NK-92 (cell line): ENCODE measurements around the gene NAV2.

ENCODE experiments used
- DNase-seq: peaks from one replicate; lab custom pipeline; 2025; ENCODE audit not compliant: unreplicated experiment; lab: John Stamatoyannopoulos, UW

NAV2 gene

GRCh38 chr11:19683862-19684491 is 28.7 kb upstream of the NAV2 start:
- no peak for DNase-seq

- no peak for DNase-seq
Measured at GRCh38 chr11:19686234-19686633, 26.4 kb upstream of the NAV2 start.

GRCh38 chr11:19687392-19687791 is 25.2 kb upstream of the NAV2 start:
- no peak for DNase-seq

GRCh38 chr11:19689281-19690000 is 23.2 kb upstream of the NAV2 start:
- DNase-seq, result no peak

GRCh38 chr11:19690885-19691284 is 21.8 kb upstream of the NAV2 start:
- DNase-seq, result no peak

GRCh38 chr11:19691815-19692500 is 20.7 kb upstream of the NAV2 start:
- DNase-seq, result no peak

GRCh38 chr11:19693146-19693545 is 19.5 kb upstream of the NAV2 start:
- DNase-seq, result no peak

GRCh38 chr11:19694796-19695345 is 17.8 kb upstream of the NAV2 start:
- DNase-seq, result no peak

- DNase-seq, result no peak
Measured at GRCh38 chr11:19696073-19696472, 16.6 kb upstream of the NAV2 start.

- DNase-seq, result no peak
Measured at GRCh38 chr11:19696904-19697303, 15.7 kb upstream of the NAV2 start.

- DNase-seq, result no peak
Measured at GRCh38 chr11:19697721-19698121, 14.9 kb upstream of the NAV2 start.

GRCh38 chr11:19698493-19699292 is 13.9 kb upstream of the NAV2 start:
- no peak for DNase-seq

- DNase-seq, result no peak
Measured at GRCh38 chr11:19701421-19701820, 11.2 kb upstream of the NAV2 start.

- no peak for DNase-seq
Measured at GRCh38 chr11:19702620-19703019, 10.0 kb upstream of the NAV2 start.

GRCh38 chr11:19703211-19703610 is 9.4 kb upstream of the NAV2 start:
- no peak for DNase-seq

- no peak for DNase-seq
Measured at GRCh38 chr11:19704213-19704612, 8.4 kb upstream of the NAV2 start.

GRCh38 chr11:19705936-19706335 is 6.7 kb upstream of the NAV2 start:
- no peak for DNase-seq

- DNase-seq, result no peak
Measured at GRCh38 chr11:19711911-19712280, 741 bp upstream of the NAV2 start.

- no peak for DNase-seq
Measured at GRCh38 chr11:19713196-19714021, 772 bp downstream of the NAV2 start.

- no peak for DNase-seq
Measured at GRCh38 chr11:19714022-19714386, 1.4 kb downstream of the NAV2 start.
